GM19397 (cell line): ENCODE results near the gene ZNF552.
A peak's percentile ranks its signal among the peaks of the same experiment; 100 is the strongest.

Source experiments
- ATAC-seq: cut with Tn5 transposase; IDR thresholded peaks from one replicate; pipeline ENCODE4 v1.9.1; 2021; ENCODE audit warnings: mild to moderate bottlenecking, moderate library complexity; ENCODE audit not compliant: unreplicated experiment

Gene ZNF552

DNA sequence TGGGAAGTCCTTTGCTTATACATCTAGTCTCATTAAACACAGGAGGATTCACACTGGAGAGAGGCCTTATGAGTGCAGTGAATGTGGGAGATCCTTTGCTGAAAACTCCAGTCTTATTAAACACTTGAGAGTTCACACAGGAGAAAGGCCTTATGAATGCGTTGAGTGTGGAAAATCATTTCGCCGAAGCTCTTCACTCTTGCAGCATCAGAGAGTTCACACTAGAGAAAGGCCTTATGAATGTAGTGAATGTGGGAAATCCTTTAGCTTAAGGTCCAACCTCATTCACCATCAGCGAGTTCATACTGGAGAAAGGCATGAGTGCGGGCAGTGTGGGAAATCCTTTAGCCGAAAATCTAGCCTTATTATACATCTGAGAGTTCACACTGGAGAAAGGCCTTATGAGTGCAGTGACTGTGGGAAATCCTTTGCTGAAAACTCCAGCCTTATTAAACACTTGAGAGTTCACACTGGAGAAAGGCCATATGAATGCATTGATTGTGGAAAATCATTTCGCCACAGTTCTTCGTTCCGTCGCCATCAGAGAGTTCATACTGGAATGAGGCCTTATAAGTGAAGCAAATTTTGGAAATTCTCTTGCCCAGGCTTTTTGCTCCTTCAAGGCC is 35.4 kb downstream of the ZNF552 start:
- no peak for ATAC-seq

DNA sequence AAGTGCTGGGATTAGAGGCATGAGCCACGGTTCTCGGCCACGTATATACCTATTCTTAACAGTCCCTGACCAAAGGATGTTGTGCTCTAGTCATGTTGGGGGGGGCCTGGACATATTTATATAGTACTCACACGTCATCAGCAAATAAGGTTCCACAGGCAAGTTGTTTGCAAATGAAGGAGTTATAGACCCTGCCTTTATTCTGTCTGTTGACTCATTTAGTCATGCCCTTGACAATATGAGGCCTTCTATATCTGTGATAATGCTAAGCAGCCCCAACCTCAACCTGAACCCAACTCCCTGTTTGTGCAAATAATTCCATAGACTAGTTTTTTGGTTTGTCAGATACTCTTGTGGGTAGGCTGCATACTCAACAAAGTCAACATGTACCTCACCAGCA is 36.4 kb downstream of the ZNF552 start:
- ATAC-seq, result no peak

DNA sequence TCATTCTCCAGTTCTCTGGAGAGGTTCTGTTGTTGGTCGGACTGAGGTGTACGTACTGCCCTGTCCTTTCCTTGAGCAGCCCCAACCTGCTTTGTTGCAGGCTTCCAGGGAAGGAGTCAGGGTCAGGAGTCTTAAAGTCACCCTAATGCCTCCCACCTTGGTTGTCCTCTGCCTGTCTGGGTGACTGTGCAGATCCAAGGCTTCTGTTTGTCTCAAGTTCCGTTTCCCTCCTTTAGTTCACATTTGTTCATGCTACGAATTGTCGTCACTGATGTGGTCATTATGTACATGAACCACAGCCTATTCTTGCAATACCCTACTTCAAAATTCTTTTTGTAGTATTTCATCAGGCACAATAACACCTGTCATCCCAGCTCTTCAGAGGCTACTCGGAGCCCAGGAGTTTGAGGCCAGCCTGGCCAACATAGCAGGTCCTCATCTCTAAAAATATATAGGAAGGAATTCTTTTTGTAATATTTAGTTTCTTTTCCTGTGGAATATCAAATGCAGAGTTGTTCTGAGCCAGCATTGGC is 37.9 kb downstream of the ZNF552 start:
- no peak for ATAC-seq

DNA sequence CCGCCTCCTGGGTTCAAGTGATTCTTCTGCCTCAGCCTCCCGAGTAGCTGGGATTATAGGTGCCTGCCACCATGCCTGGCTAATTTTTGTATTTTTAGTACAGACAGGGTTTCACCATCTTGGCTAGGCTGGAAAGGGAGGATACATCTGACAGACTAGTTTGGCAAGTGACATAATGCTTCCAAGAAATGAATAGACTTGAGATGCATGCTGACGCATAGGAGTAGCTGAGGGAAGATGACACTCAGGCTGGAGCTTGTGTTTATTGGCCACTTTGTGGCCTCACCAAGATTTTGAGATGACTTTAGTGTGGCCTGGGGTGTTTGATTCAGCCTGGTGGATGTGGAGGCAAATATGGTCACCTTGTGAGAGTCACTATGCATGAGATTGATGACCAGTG is 41.2 kb downstream of the ZNF552 start:
- no peak for ATAC-seq

DNA sequence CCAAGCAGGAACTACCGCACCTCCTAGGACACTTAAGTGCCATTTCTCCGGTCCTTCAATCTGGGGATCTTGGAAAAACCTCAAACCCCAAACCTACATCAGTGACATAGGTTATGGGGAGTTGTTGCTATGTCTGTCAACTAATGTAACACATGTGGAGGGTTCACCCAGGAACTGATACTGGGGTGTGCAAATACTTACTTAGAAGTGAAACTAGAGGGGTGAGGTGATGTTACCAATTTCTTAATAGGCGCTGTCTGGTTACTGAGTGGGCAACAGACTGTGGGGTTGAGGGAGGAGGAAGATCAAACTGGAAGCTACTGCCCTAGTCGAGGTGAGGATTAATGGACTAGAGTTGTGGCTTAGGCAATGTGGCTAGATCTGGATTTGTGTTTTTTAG is 43.3 kb downstream of the ZNF552 start:
- ATAC-seq, result no peak

DNA sequence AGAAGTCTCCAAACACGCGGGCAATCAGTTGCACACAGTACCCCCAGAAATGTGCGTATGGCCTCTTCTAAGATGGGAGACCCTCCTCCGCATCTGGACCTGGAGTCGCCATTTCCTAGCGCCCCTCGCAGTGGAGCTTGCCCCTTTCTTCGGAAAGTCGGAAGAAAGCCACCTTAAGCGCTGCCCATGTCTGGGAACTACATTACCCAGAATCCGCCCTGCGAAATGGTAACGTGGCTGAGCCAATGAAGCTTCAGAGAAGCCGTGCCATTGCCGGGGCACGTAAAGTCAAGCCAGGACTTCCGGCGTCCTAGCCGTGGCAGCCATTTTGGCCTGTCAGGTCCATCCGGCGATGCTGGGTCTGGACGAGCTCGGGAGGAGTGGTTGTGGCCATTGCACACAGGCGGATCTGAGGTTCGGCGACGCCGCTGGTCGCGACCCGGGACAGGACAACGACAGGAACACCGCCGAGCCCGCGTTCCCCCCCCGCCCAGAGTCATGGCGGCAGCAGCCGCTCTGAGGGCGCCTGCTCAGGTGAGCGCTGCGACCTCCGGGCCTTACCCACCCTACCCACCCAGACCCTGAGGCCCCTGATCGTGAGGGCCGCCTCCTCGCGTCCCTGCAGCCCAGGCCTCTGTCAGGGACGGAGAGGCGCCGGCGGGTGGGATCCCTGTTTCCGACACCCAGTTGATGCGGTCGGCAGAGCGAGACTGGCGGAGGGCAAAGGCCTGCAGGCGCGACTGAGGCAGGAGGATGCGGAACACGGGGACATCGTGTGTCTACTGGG is 45.2 kb downstream of the ZNF552 start, which contains the start of gene ZNF586:
TSS of gene ZNF586 (plus strand) at position 332 of the 787 bp plus-strand sequence. CDS start at position 499, 167 bp downstream.
- ATAC-seq, result peak; percentile 97

DNA sequence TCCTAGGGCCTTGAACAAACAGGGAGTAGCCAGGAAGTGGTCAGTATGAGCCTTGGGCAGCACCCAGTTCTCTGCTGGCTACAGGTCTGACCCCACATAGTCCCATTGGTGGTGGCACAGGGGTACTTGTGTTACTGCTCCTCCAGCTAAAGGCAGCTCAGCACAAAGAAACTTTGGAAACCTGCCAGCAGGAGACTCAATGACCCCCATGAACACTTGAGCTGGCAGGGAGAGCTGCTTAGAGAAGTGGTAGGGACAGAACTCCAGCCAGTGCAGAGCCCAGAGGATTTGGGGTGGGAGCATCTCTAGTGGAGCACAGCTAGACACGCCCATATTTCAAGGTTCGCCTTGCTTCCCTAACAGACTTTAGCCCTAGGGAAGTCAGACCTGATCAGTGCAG is 55.6 kb downstream of the ZNF552 start:
- no peak for ATAC-seq

DNA sequence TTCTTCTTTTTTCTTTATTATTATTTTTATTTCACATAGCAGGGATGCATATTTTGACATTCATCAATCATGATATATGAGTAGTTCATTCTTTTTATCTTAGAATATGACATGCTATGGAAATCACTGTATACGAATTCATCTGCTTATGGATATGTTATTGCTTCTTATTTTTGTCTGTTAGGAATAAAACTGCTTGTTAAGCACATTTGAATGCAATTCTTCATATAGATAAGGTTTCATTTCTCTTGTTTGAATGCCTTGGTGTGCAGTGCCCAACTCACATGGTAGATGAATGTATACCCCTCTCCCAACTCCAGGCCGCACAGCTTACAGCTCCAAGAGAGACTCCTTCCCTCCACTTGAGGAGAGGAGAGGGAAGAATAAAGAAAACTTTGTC is 56.8 kb downstream of the ZNF552 start:
- ATAC-seq, result no peak
